ENCODE data around the gene SPC24.

GRCh38 chr19:11115042-11115441, 40.5 kb downstream of the SPC24 start:
- TF ChIP-seq MYC (IDR thresholded peaks at IDR 0.05; ENCODE audit: low read depth, low read length) (no peak), POLR2A (IDR thresholded peaks at IDR 0.05; ENCODE audit: low read depth, low read length) (no peak), JUN (IDR thresholded peaks at IDR 0.05; ENCODE audit: borderline replicate concordance, insufficient read depth, insufficient read length, low read depth) (no peak), POLR2AphosphoS5 (IDR thresholded peaks at IDR 0.05; ENCODE audit: insufficient read depth, low read depth, low read length) (no peak), FOS (IDR thresholded peaks at IDR 0.05; ENCODE audit: borderline replicate concordance, insufficient read depth, low read length) (no peak), MAX (IDR thresholded peaks at IDR 0.05; ENCODE audit: insufficient read depth, insufficient read length) (no peak), GATA2 (IDR thresholded peaks at IDR 0.05; ENCODE audit: insufficient read depth, insufficient read length, low read depth, low read length) (no peak)
- TF ChIP-seq, protein P1, sequence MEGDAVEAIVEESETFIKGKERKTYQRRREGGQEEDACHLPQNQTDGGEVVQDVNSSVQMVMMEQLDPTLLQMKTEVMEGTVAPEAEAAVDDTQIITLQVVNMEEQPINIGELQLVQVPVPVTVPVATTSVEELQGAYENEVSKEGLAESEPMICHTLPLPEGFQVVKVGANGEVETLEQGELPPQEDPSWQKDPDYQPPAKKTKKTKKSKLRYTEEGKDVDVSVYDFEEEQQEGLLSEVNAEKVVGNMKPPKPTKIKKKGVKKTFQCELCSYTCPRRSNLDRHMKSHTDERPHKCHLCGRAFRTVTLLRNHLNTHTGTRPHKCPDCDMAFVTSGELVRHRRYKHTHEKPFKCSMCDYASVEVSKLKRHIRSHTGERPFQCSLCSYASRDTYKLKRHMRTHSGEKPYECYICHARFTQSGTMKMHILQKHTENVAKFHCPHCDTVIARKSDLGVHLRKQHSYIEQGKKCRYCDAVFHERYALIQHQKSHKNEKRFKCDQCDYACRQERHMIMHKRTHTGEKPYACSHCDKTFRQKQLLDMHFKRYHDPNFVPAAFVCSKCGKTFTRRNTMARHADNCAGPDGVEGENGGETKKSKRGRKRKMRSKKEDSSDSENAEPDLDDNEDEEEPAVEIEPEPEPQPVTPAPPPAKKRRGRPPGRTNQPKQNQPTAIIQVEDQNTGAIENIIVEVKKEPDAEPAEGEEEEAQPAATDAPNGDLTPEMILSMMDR (IDR thresholded peaks at IDR 0.05; ENCODE audit: extremely low read depth in 1 of 2, insufficient read depth in 1 of 2, low read depth in 1 of 2, low read length in 2 of 2): no peak

Data from endothelial cell of umbilical vein (primary cell).